HG03457 (cell line): ENCODE measurements around the gene ARSJ.
A peak's percentile ranks its signal among the peaks of the same experiment; 100 is the strongest.

ENCODE experiments used
- ATAC-seq: cut with Tn5 transposase; IDR thresholded peaks from one replicate; pipeline ENCODE4 v1.9.1; 2021; ENCODE audit warnings: moderate number of reproducible peaks; ENCODE audit not compliant: unreplicated experiment

ARSJ gene

DNA sequence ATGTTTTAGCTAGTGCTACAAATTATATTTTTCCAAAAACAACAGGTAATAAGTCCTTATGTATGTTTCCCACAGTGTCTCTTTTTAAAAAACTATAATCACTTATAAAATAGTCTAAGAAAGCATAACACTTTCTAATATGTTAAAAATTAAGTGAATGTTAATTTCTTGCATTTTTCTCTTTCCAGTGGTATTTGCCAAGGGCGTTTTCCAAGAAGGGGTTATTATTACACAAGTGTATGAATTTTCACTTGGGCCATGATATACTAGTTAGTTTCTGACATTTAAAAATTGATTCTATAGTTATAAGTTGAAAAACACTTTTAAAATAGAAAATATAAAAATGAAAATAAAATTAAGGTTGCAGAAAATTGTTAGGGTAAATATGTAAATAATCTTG lies 74.6 kb downstream of the ARSJ start:
- no peak for ATAC-seq

DNA sequence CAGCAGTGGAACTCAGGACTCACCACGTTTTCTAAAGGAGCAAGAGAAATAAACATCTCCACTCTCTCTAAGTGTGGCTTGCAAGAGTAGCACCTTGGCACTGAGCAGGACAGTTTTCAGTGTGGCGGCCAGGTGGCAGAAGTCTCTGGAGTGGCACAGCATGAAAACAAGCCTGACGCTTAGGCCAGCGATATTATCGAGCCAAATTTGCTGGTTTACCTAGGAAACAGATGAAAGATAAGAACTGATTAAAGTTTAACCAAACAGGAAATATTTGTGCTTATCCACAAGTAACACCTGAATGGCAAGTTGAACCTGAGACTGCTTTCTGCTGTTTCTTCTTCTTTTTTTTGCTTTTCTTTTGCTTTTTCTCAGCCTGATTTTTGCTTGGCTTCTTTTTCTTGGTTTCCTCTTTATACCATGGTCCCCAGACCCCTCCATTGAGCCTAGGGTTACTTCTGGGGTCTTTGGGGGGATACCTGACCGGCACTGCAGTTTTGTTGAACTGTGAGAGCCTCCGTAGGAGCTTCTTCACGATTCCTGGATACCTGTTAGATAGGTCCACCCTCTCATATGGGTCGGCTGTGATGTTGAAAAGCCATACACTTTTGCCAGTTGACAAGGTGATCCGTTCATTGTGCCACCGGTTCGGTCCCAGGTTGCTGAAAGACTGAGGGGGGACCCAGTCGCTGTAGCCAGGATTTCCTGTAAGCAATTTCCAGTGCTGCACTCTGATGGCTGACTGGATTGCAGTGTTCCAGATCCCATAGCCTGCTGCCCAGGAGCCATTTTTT lies 77.3 kb downstream of the ARSJ start:
- no peak for ATAC-seq

DNA sequence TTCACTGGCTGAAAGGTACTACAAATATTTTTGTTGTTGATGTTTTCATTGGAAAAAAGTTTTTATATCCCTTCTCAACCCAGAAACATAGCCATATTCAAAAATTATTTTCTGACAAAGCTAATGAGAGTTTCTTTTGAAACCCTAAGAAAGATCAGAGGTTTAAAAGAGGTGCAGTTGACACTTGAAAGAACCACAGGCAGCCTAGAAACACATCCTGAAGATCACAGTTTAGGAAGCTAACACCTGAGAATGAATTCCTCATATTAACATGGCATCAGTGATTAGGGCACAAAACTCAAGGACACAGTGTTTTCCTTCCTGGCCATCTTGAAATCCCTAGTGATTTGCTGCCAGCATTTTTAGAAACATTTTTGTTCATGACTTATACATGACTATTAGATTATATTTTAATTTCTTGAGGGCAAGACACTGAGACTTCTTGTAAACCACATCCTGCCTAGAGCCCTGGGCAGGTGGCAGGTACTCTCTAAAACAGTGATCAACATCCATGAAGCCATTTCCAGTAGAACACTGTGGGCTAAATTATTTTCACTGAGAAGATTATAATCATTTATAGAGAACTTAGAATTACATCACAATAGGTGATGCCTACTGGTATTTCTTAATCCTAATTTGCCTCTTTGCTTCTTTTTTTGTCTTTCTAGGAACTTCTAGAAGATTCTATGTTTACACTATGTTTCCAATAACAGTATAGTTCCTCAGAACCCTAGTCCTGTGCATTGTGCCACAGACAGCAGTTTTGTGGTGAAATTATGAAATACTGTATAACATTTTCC lies 80.0 kb downstream of the ARSJ start:
- peak; percentile 97 for ATAC-seq

GRCh38 chr4:113893546-113893945 lies 85.9 kb downstream of the ARSJ start:
- no peak for ATAC-seq

DNA sequence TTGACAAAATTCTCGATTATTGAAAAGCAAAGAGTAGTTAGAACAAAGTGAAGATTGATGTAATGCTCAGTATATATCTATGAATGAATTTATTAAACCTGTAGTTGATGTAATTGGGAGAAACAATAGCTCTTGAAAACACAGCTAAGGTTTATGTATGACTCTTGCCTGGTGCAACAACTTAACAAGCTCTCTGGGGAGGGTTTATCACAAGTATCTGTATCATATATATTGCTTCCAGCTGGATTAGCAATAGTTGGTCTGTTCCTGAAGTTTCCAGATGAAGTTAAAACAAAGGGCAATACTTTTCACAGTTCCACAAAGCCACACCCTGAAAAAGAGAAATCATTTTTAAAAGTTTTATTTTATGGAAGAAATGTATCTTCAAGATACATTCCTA lies 91.4 kb downstream of the ARSJ start:
- no peak for ATAC-seq

DNA sequence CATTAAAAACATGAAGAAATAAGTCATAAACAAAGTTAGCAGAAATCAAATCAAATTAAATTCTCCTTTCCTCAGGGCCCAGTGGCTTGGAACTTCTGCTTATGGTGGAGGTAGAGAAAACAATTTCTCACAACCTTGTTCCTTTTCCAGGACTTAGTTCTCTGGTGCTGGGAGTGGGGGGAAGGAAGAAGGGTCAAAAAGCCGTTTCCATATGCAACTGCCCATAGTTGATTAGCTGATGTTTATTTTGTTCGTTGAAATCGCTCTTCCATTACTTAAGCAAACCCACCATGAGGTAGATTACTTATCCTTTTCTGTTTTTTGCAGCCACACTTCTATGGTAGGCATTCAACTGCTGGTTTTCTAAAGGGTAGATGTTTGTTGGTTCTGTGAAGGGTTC lies 94.2 kb downstream of the ARSJ start:
- ATAC-seq, result no peak

- ATAC-seq, result no peak
Observed at GRCh38 chr4:113884655-113885054, 94.8 kb downstream of the ARSJ start.

GRCh38 chr4:113882668-113883067 lies 96.8 kb downstream of the ARSJ start:
- ATAC-seq, result no peak

- ATAC-seq, result no peak
Observed at GRCh38 chr4:113881256-113881655, 98.2 kb downstream of the ARSJ start.

DNA sequence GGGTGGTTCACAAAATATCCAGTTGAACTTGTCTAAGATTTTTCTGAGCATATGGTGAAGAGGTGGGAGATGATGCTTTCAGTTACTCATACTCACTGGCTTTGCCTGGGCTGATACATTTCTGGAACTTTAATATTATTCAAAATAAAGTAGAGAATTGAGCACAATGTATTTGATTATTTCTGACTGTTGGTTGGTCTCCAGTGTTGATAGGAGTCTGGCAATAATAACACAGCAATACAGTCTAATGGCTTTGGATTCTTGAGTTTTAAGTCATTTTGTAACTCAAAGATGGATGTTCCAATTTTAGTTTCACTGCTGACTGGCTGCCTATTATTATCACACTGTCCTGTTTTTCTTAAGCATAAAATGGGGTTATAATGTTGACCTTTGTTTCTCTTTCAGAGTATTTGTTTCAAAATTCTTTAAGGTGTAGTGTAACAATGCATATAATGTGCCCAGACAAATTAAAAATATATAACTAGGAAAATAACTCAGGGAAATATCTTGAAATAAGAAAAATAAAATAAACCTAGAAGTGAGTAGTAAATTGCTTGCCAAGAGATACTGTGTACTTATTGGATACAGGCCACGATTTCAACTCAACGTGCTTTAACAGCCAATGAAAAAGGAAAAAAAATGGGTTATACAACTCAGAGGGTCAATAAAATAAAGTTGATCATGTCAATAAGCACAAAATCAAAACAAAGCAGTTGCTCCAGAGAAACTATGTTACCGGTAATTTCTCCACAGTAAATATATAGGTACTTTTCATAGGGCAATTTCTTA lies 99.0 kb downstream of the ARSJ start:
- ATAC-seq, result no peak

GRCh38 chr4:113878668-113879067 lies 100.8 kb downstream of the ARSJ start:
- no peak for ATAC-seq

GRCh38 chr4:113874480-113874879 lies 105.0 kb downstream of the ARSJ start:
- ATAC-seq, result no peak

- no peak for ATAC-seq
Observed at GRCh38 chr4:113873508-113873907, 105.9 kb downstream of the ARSJ start.

DNA sequence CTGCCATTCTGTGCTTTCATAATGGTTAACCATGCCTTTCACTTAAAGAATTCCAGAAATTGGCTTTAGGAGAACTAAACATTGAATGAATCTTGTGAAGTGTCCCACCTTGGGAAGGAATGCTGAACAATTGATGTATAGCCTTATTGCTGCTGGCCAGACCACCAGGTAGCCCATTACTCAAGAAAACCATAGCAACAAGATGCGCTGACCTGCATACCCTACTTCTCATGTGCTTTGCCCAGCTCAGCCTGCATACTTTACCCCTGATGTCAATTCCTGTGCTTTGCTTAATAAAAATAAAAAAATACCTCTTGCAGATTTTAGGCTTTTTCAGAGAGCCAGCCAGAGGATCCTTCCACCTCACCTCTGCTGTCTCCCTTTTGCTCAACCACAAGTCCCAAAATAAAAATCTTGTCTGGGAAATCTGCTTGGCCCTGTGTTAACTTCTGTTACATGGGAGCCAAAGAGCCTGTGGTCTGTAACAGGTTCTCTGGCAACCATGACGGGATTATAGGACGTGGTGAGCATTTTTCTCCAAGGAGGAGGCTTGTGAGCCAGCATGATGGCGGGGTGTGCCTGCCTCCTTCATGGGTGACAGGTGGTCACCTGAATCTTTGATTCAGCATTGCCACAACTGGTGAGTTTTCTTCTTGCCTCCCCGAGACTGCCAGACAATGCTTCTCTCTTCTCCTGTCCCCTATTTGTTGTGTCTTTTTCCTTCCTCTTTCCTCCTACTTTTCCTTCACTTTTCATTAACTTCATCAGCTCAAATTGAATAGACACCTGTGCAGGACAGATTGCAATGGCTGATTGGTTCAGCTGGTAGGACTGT lies 106.8 kb downstream of the ARSJ start:
- no peak for ATAC-seq

DNA sequence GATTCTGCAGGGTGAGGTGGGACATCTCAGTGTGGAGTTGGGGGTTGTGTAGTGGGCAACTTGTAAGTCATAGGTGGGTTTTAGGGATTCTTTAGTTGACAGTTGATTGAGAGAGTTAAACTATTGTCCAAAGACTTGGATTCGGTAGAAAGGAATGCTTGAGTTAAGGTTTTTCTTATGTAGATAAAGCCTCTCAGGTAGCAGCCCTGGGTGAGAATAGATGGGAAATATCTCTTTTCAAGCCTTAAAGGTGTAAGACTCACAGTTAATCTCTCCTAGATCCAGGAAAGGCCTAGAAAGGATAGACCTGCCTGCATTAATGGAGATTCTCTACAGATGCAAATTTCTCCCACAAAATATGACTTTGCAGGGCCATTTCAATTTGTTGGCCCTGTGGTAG lies 108.4 kb downstream of the ARSJ start:
- ATAC-seq, result no peak

DNA sequence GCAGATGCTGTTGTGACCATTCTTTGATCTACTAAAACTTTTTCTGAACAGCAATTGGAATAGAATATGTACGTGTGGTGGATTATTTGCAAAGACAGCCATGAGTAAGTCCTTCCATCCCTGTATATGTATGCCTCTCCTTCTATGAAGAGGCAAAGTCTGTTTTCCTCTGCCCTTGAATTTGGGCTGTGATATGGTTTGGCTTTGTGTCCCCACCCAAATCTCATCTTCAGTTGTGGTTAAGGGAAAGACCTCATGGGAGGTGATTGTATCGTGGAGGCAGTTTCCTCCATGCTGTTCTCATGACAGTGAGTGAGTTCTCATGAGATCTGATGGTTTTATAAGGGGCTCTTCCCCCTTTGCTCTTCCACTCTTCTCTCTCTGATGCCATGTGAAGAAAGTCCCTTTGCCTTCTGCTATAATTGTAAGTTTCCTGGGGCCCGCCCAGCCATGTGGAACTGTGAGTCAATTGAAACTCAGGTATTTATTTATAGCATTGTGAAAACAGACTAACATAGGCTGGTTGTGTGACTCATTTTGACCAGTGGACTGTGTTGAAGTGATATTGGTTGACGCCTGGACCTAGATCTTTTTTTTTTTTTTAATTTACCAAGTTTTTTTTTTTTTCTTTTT lies 109.6 kb downstream of the ARSJ start:
- ATAC-seq, result peak; percentile 96

DNA sequence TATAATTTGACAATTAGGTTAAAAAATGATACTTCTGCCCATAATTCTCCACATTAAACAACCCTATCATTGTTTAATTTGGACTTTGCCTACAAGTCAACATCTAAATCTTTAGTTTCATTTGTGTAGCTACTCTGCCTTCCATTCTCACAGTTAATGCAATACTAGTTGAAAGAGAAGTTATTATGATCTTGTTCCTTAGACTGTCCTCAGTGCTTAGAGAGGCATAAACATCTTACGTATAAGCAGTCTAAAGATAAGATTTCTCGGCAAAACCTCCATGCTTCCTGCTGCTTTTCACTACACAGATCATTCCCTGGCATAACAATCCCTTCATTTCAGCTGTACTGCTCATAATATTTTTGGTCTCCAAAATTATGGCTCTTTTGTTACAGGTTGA lies 112.8 kb downstream of the ARSJ start:
- ATAC-seq, result no peak

DNA sequence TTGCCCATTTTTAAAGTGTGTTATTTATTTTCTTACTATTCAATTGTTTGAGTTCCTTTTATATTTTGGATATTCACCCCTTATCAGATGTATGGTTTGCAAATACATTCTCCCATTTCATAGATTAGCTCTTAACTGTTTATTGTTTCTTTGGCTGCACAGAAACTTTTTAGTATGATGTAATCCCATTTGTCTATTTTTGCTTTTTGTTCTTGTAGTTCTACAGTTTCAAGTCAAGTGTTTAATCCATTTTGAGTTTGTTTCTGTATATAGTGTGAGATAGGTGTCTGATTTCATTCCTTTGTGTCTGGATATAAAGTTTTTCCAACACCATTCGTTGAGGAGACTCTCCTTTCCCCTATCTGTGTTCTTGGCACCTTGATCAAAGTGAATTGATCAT lies 120.5 kb downstream of the ARSJ start:
- ATAC-seq, result no peak

- no peak for ATAC-seq
Observed at GRCh38 chr4:113851816-113852215, 127.6 kb downstream of the ARSJ start.
